ENCODE measurements around the gene SGIP1.

SGIP1 gene

GRCh38 chr1:66758241-66758755 is 224.3 kb downstream of the SGIP1 start:
- TF ChIP-seq EZH2 (IDR thresholded peaks at IDR 0.05; ENCODE audit: borderline replicate concordance, low read length) (no peak), CTCF (IDR thresholded peaks at IDR 0.05; ENCODE audit: low read length) (no peak)
- Histone ChIP-seq H3K27ac (ENCODE audit: low read depth, low read length, poor library complexity, severe bottlenecking) (no peak overlapping the region), H3F3A (ENCODE audit: insufficient read depth, low read length) (no peaks in the 10 kb centered on the region), H3K9me2 (ENCODE audit: low read depth, low read length) (no peaks in the 10 kb centered on the region), H4K20me1 (ENCODE audit: insufficient read depth, low read length) (no peaks in the 10 kb centered on the region), H3K79me2 (ENCODE audit: insufficient read depth, low read length) (no peaks in the 10 kb centered on the region), H3K9ac (ENCODE audit: low read length) (no peak overlapping the region), H3K4me1 (ENCODE audit: insufficient read depth, low read length, severe bottlenecking) (peaks cover 12% of the 10 kb centered on the region), H3K27me3 (ENCODE audit: insufficient read depth, low read length) (no peaks in the 10 kb centered on the region), H3K9me3 (ENCODE audit: low read length) (no peaks in the 10 kb centered on the region), H3K4me3 (ENCODE audit: low read depth, low read length, poor library complexity, severe bottlenecking) (no peak overlapping the region), H3K36me3 (ENCODE audit: insufficient read depth, low read length) (no peaks in the 10 kb centered on the region), H2AFZ (ENCODE audit: low read length) (no peak overlapping the region), H3K4me2 (ENCODE audit: low read length) (peak overlapping the region; percentile 0; the same call in 1 of the 2 replicates)

GRCh38 chr1:66760506-66760905 is 226.6 kb downstream of the SGIP1 start:
- H3F3A ChIP-seq (ENCODE audit: insufficient read depth, low read length) = no peaks in the 10 kb centered on the region
- no peaks in the 10 kb centered on the region for H3K9me3 ChIP-seq (ENCODE audit: low read length)
- H3K9me2 ChIP-seq (ENCODE audit: low read depth, low read length) = no peaks in the 10 kb centered on the region
- peaks cover 16% of the 10 kb centered on the region for H3K4me1 ChIP-seq (ENCODE audit: insufficient read depth, low read length, severe bottlenecking)
- no peaks in the 10 kb centered on the region for H3K36me3 ChIP-seq (ENCODE audit: insufficient read depth, low read length)
- H3K79me2 ChIP-seq (ENCODE audit: insufficient read depth, low read length) = no peaks in the 10 kb centered on the region
- H3K9ac ChIP-seq (ENCODE audit: low read length) = no peak overlapping the region
- no peak overlapping the region for H3K4me2 ChIP-seq (ENCODE audit: low read length)
- no peak for TF ChIP-seq EZH2 (IDR thresholded peaks at IDR 0.05; ENCODE audit: borderline replicate concordance, low read length)
- no peak for TF ChIP-seq CTCF (IDR thresholded peaks at IDR 0.05; ENCODE audit: low read length)
- H4K20me1 ChIP-seq (ENCODE audit: insufficient read depth, low read length) = no peaks in the 10 kb centered on the region
- no peak overlapping the region for H3K27ac ChIP-seq (ENCODE audit: low read depth, low read length, poor library complexity, severe bottlenecking)
- H2AFZ ChIP-seq (ENCODE audit: low read length) = no peak overlapping the region
- no peak overlapping the region for H3K4me3 ChIP-seq (ENCODE audit: low read depth, low read length, poor library complexity, severe bottlenecking)
- H3K27me3 ChIP-seq (ENCODE audit: insufficient read depth, low read length) = no peaks in the 10 kb centered on the region

GRCh38 chr1:66761221-66761620 is 227.3 kb downstream of the SGIP1 start:
- no peak overlapping the region for H3K27ac ChIP-seq (ENCODE audit: low read depth, low read length, poor library complexity, severe bottlenecking)
- no peak for TF ChIP-seq CTCF (IDR thresholded peaks at IDR 0.05; ENCODE audit: low read length)
- no peak for TF ChIP-seq EZH2 (IDR thresholded peaks at IDR 0.05; ENCODE audit: borderline replicate concordance, low read length)
- H3K9me3 ChIP-seq (ENCODE audit: low read length) = no peaks in the 10 kb centered on the region
- H3K4me2 ChIP-seq (ENCODE audit: low read length) = no peak overlapping the region
- no peak overlapping the region for H3K4me3 ChIP-seq (ENCODE audit: low read depth, low read length, poor library complexity, severe bottlenecking)
- H3K9me2 ChIP-seq (ENCODE audit: low read depth, low read length) = no peaks in the 10 kb centered on the region
- peaks cover 16% of the 10 kb centered on the region for H3K4me1 ChIP-seq (ENCODE audit: insufficient read depth, low read length, severe bottlenecking)
- H3F3A ChIP-seq (ENCODE audit: insufficient read depth, low read length) = no peaks in the 10 kb centered on the region
- no peak overlapping the region for H2AFZ ChIP-seq (ENCODE audit: low read length)
- no peaks in the 10 kb centered on the region for H4K20me1 ChIP-seq (ENCODE audit: insufficient read depth, low read length)
- no peaks in the 10 kb centered on the region for H3K79me2 ChIP-seq (ENCODE audit: insufficient read depth, low read length)
- H3K9ac ChIP-seq (ENCODE audit: low read length) = no peak overlapping the region
- no peaks in the 10 kb centered on the region for H3K36me3 ChIP-seq (ENCODE audit: insufficient read depth, low read length)
- H3K27me3 ChIP-seq (ENCODE audit: insufficient read depth, low read length) = no peaks in the 10 kb centered on the region
